HUES64 (cell line): Measurements from ENCODE around the gene SCNN1B.

Experiments used
- H3K27ac ChIP-seq: 2 replicates; pipeline ENCODE4 v1.7.0; 2013; ENCODE audit warnings: low read depth, low read length, inconsistent platforms
- H3K27me3 ChIP-seq: 2 replicates; pipeline ENCODE4 v1.6.1; 2013; ENCODE audit warnings: mild to moderate bottlenecking, low read length; ENCODE audit not compliant: insufficient read depth
- H3K36me3 ChIP-seq: 2 replicates; pipeline ENCODE4 v1.6.1; 2013; ENCODE audit warnings: mild to moderate bottlenecking, low read length; ENCODE audit not compliant: insufficient read depth
- H3K4me1 ChIP-seq: 2 replicates; pipeline ENCODE4 v1.6.1; 2013; ENCODE audit warnings: mild to moderate bottlenecking, low read length, moderate library complexity; ENCODE audit not compliant: insufficient read depth
- H3K4me3 ChIP-seq: 2 replicates; pipeline ENCODE4 v1.5.1; 2013; ENCODE audit warnings: mild to moderate bottlenecking, low read length, moderate library complexity
- H3K9ac ChIP-seq: 2 replicates; pipeline ENCODE4 v1.6.1; 2013; ENCODE audit warnings: mild to moderate bottlenecking, low read depth, low read length
- H3K9me3 ChIP-seq: 2 replicates; pipeline ENCODE4 v1.6.1; 2013; ENCODE audit warnings: low read depth, low read length; ENCODE audit not compliant: insufficient read depth
- WGBS: fragments of 150-250, 120-280 bp; methylation state at CpG from one replicate; pipeline ENCODE4 v1.1.7; 2013; ENCODE audit warnings: missing lambda C conversion rate; 5-methylcytosine and 5-hydroxymethylcytosine counted together

The SCNN1B gene

GRCh38 chr16:23269248-23269953 is 32.7 kb upstream of the SCNN1B start:
- no peaks in the 10 kb centered on the region for H3K4me1 ChIP-seq
- WGBS: 91% methylated on average over 6 of the region's 6 CpGs
- no peaks in the 10 kb centered on the region for H3K36me3 ChIP-seq
- no peak overlapping the region for H3K4me3 ChIP-seq
- H3K9ac ChIP-seq: no peak overlapping the region
- H3K27me3 ChIP-seq: no peaks in the 10 kb centered on the region
- H3K27ac ChIP-seq: no peak overlapping the region
- H3K9me3 ChIP-seq: no peaks in the 10 kb centered on the region

- no peak overlapping the region for H3K27ac ChIP-seq
- no peaks in the 10 kb centered on the region for H3K4me1 ChIP-seq
- H3K9me3 ChIP-seq: no peaks in the 10 kb centered on the region
- 98% methylated on average over 3 of the region's 3 CpGs for WGBS
- H3K4me3 ChIP-seq: no peak overlapping the region
- no peak overlapping the region for H3K9ac ChIP-seq
- no peaks in the 10 kb centered on the region for H3K36me3 ChIP-seq
- H3K27me3 ChIP-seq: no peaks in the 10 kb centered on the region
Measured at GRCh38 chr16:23270654-23271053, 31.4 kb upstream of the SCNN1B start.

- Histone ChIP-seq H3K9ac (no peak overlapping the region), H3K27ac (no peak overlapping the region), H3K4me3 (no peak overlapping the region), H3K27me3 (no peaks in the 10 kb centered on the region), H3K4me1 (peaks cover 5% of the 10 kb centered on the region), H3K9me3 (no peaks in the 10 kb centered on the region), H3K36me3 (no peaks in the 10 kb centered on the region)
- 75% methylated on average over 2 of the region's 2 CpGs for WGBS
Measured at GRCh38 chr16:23274968-23275367, 27.1 kb upstream of the SCNN1B start.

GRCh38 chr16:23276821-23277220 is 25.3 kb upstream of the SCNN1B start:
- H3K4me3 ChIP-seq: no peak overlapping the region
- H3K4me1 ChIP-seq: peaks cover 5% of the 10 kb centered on the region
- no peak overlapping the region for H3K9ac ChIP-seq
- H3K27me3 ChIP-seq: no peaks in the 10 kb centered on the region
- H3K9me3 ChIP-seq: no peaks in the 10 kb centered on the region
- WGBS: 92% methylated on average over 4 of the region's 4 CpGs
- H3K27ac ChIP-seq: no peak overlapping the region
- H3K36me3 ChIP-seq: no peaks in the 10 kb centered on the region

- Histone ChIP-seq H3K27ac (no peak overlapping the region), H3K4me3 (no peak overlapping the region), H3K9ac (no peak overlapping the region), H3K4me1 (peaks cover 5% of the 10 kb centered on the region), H3K27me3 (no peaks in the 10 kb centered on the region), H3K36me3 (no peaks in the 10 kb centered on the region), H3K9me3 (no peaks in the 10 kb centered on the region)
- 87% methylated on average over 2 of the region's 2 CpGs for WGBS
Measured at GRCh38 chr16:23278031-23278430, 24.1 kb upstream of the SCNN1B start.

- WGBS: 6% methylated on average over 8 of the region's 9 CpGs
- peaks cover 5% of the 10 kb centered on the region for H3K4me1 ChIP-seq
- no peaks in the 10 kb centered on the region for H3K36me3 ChIP-seq
- no peaks in the 10 kb centered on the region for H3K27me3 ChIP-seq
- H3K9me3 ChIP-seq: no peaks in the 10 kb centered on the region
- no peak overlapping the region for H3K4me3 ChIP-seq
- peak overlapping the region; percentile 73; the same call in 1 of the 2 replicates for H3K27ac ChIP-seq
- H3K9ac ChIP-seq: no peak overlapping the region; the same call in 1 of the 2 replicates
Measured at GRCh38 chr16:23279721-23280153, 22.4 kb upstream of the SCNN1B start.

GRCh38 chr16:23280483-23280967 is 21.6 kb upstream of the SCNN1B start:
- Histone ChIP-seq H3K4me1 (peaks cover 5% of the 10 kb centered on the region), H3K27me3 (no peaks in the 10 kb centered on the region), H3K9ac (no peak overlapping the region), H3K27ac (peak overlapping the region; percentile 28; the same call in 1 of the 2 replicates), H3K9me3 (no peaks in the 10 kb centered on the region), H3K36me3 (no peaks in the 10 kb centered on the region), H3K4me3 (no peak overlapping the region)
- WGBS: 88% methylated on average over 6 of the region's 6 CpGs

GRCh38 chr16:23282568-23282967 is 19.5 kb upstream of the SCNN1B start:
- Histone ChIP-seq H3K9ac (no peak overlapping the region), H3K4me3 (no peak overlapping the region), H3K27ac (no peak overlapping the region), H3K9me3 (no peaks in the 10 kb centered on the region), H3K36me3 (no peaks in the 10 kb centered on the region), H3K27me3 (no peaks in the 10 kb centered on the region), H3K4me1 (peaks cover 5% of the 10 kb centered on the region)
- 100% methylated on average over 1 of the region's 1 CpG for WGBS

GRCh38 chr16:23283571-23283970 is 18.5 kb upstream of the SCNN1B start:
- H3K4me3 ChIP-seq: no peak overlapping the region
- H3K4me1 ChIP-seq: peaks cover 5% of the 10 kb centered on the region
- H3K36me3 ChIP-seq: no peaks in the 10 kb centered on the region
- 94% methylated on average over 2 of the region's 2 CpGs for WGBS
- H3K27ac ChIP-seq: no peak overlapping the region
- no peaks in the 10 kb centered on the region for H3K27me3 ChIP-seq
- H3K9ac ChIP-seq: no peak overlapping the region
- no peaks in the 10 kb centered on the region for H3K9me3 ChIP-seq

- 95% methylated on average over 2 of the region's 2 CpGs for WGBS
- Histone ChIP-seq H3K9ac (no peak overlapping the region), H3K4me3 (no peak overlapping the region), H3K27me3 (no peaks in the 10 kb centered on the region), H3K4me1 (peaks cover under 1% of the 10 kb centered on the region; the same call in 1 of the 2 replicates), H3K27ac (no peak overlapping the region), H3K36me3 (no peaks in the 10 kb centered on the region), H3K9me3 (no peaks in the 10 kb centered on the region)
Measured at GRCh38 chr16:23284584-23284983, 17.5 kb upstream of the SCNN1B start.

- no peaks in the 10 kb centered on the region for H3K27me3 ChIP-seq
- no peak overlapping the region for H3K9ac ChIP-seq
- 90% methylated on average over 4 of the region's 4 CpGs for WGBS
- no peaks in the 10 kb centered on the region for H3K36me3 ChIP-seq
- no peaks in the 10 kb centered on the region for H3K4me1 ChIP-seq
- no peak overlapping the region for H3K27ac ChIP-seq
- no peaks in the 10 kb centered on the region for H3K9me3 ChIP-seq
- H3K4me3 ChIP-seq: no peak overlapping the region
Measured at GRCh38 chr16:23286131-23286532, 16.0 kb upstream of the SCNN1B start.
